SK-N-SH treated with all-trans-retinoic acid at 6 μM for 48 hours (cell line): ENCODE measurements around the gene FAM98C.

Source experiments
- ATAC-seq: fragments of 200-7000 bp; cut with Tn5 transposase; 3 replicates; pipeline ENCODE4 v1.9.1; 2020; ENCODE audit warnings: mild to moderate bottlenecking, moderate library complexity
- ARNTL ChIP-seq: fragments of 450-650 bp; formaldehyde crosslinking; IDR thresholded peaks from 2 replicates; pipeline ENCODE4 v1.5.0; 2020; ENCODE audit warnings: low read depth, mild to moderate bottlenecking, moderate library complexity, borderline replicate concordance
- BACH2 ChIP-seq: fragments of 250-450 bp; sonication (Bioruptor Pico); IDR thresholded peaks from 2 replicates; pipeline ENCODE4 v1.9.0; 2021; ENCODE audit warnings: mild to moderate bottlenecking, borderline replicate concordance
- CREB5 ChIP-seq: fragments of 250-450 bp; sonication (Bioruptor Pico); IDR thresholded peaks from 2 replicates; pipeline ENCODE4 v1.5.1; 2020; ENCODE audit warnings: low read depth, mild to moderate bottlenecking, moderate library complexity
- CSDC2 ChIP-seq: fragments of 250-450 bp; sonication (Bioruptor Pico); IDR thresholded peaks from 2 replicates; pipeline ENCODE4 v1.5.0; 2020; ENCODE audit warnings: mild to moderate bottlenecking, moderate library complexity
- CSRNP3 ChIP-seq: fragments of 250-450 bp; sonication (Bioruptor Pico); IDR thresholded peaks from 2 replicates; pipeline ENCODE4 v1.5.1; 2021; ENCODE audit warnings: mild to moderate bottlenecking, moderate library complexity
- ESRRG ChIP-seq: fragments of 250-450 bp; sonication (Bioruptor Pico); IDR thresholded peaks from 2 replicates; pipeline ENCODE4 v1.6.1; 2021; ENCODE audit warnings: mild to moderate bottlenecking
- GLIS3 ChIP-seq: fragments of 250-450 bp; sonication (Bioruptor Pico); IDR thresholded peaks from 2 replicates; pipeline ENCODE4 v1.5.0; 2020; ENCODE audit warnings: mild to moderate bottlenecking, moderate library complexity
- ISL1 ChIP-seq: fragments of 250-450 bp; sonication (Bioruptor Pico); IDR thresholded peaks from 2 replicates; pipeline ENCODE4 v2.1.2; 2022; ENCODE audit warnings: mild to moderate bottlenecking, moderate library complexity
- OSR1 ChIP-seq: fragments of 250-450 bp; sonication (Bioruptor Pico); IDR thresholded peaks from 2 replicates; pipeline ENCODE4 v1.8.0; 2022; ENCODE audit warnings: moderate library complexity, mild to moderate bottlenecking, inconsistent platforms
- PATZ1 ChIP-seq: fragments of 250-450 bp; sonication (Bioruptor Pico); IDR thresholded peaks from 2 replicates; pipeline ENCODE4 v1.8.0; 2020; ENCODE audit warnings: mild to moderate bottlenecking, moderate library complexity, borderline replicate concordance
- POU6F1 ChIP-seq: fragments of 250-450 bp; sonication (Bioruptor Pico); IDR thresholded peaks from 2 replicates; pipeline ENCODE4 v1.8.0; 2021; ENCODE audit warnings: low read depth, mild to moderate bottlenecking, moderate library complexity, borderline replicate concordance
- PPARA ChIP-seq: fragments of 250-450 bp; sonication (Bioruptor Pico); IDR thresholded peaks from 2 replicates; pipeline ENCODE4 v1.5.0; 2020; ENCODE audit warnings: mild to moderate bottlenecking, borderline replicate concordance
- RARB ChIP-seq: fragments of 250-450 bp; sonication (Bioruptor Pico); IDR thresholded peaks from 2 replicates; pipeline ENCODE4 v1.8.0; 2021; ENCODE audit warnings: mild to moderate bottlenecking, moderate library complexity
- SNAI2 ChIP-seq: fragments of 250-450 bp; sonication (Bioruptor Pico); IDR thresholded peaks from 2 replicates; pipeline ENCODE4 v1.5.0; 2020; ENCODE audit warnings: mild to moderate bottlenecking, moderate library complexity
- TCF4 ChIP-seq: fragments of 250-450 bp; sonication (Bioruptor Pico); IDR thresholded peaks from 2 replicates; pipeline ENCODE4 v1.8.0; 2021; ENCODE audit warnings: mild to moderate bottlenecking, moderate library complexity, borderline replicate concordance
- TOX ChIP-seq: fragments of 250-450 bp; sonication (Bioruptor Pico); IDR thresholded peaks from 2 replicates; pipeline ENCODE4 v1.8.0; 2021; ENCODE audit warnings: mild to moderate bottlenecking, moderate library complexity, borderline replicate concordance
- TSHZ2 ChIP-seq: fragments of 250-450 bp; sonication (Bioruptor Pico); IDR thresholded peaks from 2 replicates; pipeline ENCODE4 v1.5.0; 2020; ENCODE audit warnings: mild to moderate bottlenecking, moderate library complexity
- ZC3H10 ChIP-seq: fragments of 250-450 bp; sonication (Bioruptor Pico); IDR thresholded peaks from 2 replicates; pipeline ENCODE4 v1.5.1; 2021; ENCODE audit warnings: mild to moderate bottlenecking, moderate library complexity
- ZFP3 ChIP-seq: fragments of 250-450 bp; sonication (Bioruptor Pico); IDR thresholded peaks from 2 replicates; pipeline ENCODE4 v1.5.0; 2020; ENCODE audit warnings: mild to moderate bottlenecking, moderate library complexity
- ZFP30 ChIP-seq: fragments of 450-650 bp; formaldehyde crosslinking; IDR thresholded peaks from 2 replicates; pipeline ENCODE4 v1.5.0; 2022; ENCODE audit warnings: mild to moderate bottlenecking, moderate library complexity
- ZNF565 ChIP-seq: fragments of 450-650 bp; formaldehyde crosslinking; conservative IDR thresholded peaks from 2 replicates; pipeline ENCODE4 v1.5.0; 2020; ENCODE audit warnings: low read depth, mild to moderate bottlenecking, moderate library complexity
- ZNF70 ChIP-seq: fragments of 450-650 bp; formaldehyde crosslinking; IDR thresholded peaks from 2 replicates; pipeline ENCODE4 v1.5.0; 2020; ENCODE audit warnings: mild to moderate bottlenecking, moderate library complexity
- ZNF8 ChIP-seq: fragments of 450-650 bp; formaldehyde crosslinking; IDR thresholded peaks from 2 replicates; pipeline ENCODE4 v1.5.0; 2020; ENCODE audit warnings: mild to moderate bottlenecking, moderate library complexity

The FAM98C gene

GRCh38 chr19:38455031-38455430 lies 52.1 kb downstream of the FAM98C start:
- TF ChIP-seq ARNTL (no peak), ISL1 (CRISPR knock-in tag) (no peak), SNAI2 (CRISPR knock-in tag) (no peak), PATZ1 (no peak), ZFP3 (CRISPR knock-in tag) (no peak), ZFP30 (CRISPR knock-in tag) (no peak), GLIS3 (CRISPR knock-in tag) (no peak), CREB5 (no peak), CSRNP3 (CRISPR knock-in tag) (no peak), BACH2 (no peak), OSR1 (CRISPR knock-in tag) (no peak), TCF4 (CRISPR knock-in tag) (no peak), TSHZ2 (CRISPR knock-in tag) (no peak), ZNF70 (CRISPR knock-in tag) (no peak), ZNF8 (CRISPR knock-in tag) (no peak)
- no peak for ATAC-seq

- no peak for ATAC-seq
- TF ChIP-seq RARB (CRISPR knock-in tag) (no peak), POU6F1 (CRISPR knock-in tag) (no peak), CSDC2 (CRISPR knock-in tag) (no peak), ZFP3 (CRISPR knock-in tag) (no peak), ZC3H10 (CRISPR knock-in tag) (no peak), PATZ1 (no peak), TSHZ2 (CRISPR knock-in tag) (no peak), PPARA (CRISPR knock-in tag) (no peak), ZNF565 (CRISPR knock-in tag) (no peak), ZNF8 (CRISPR knock-in tag) (no peak), ISL1 (CRISPR knock-in tag) (no peak), CREB5 (no peak), ZNF70 (CRISPR knock-in tag) (no peak), ARNTL (no peak), OSR1 (CRISPR knock-in tag) (no peak), ESRRG (CRISPR knock-in tag) (no peak), TCF4 (CRISPR knock-in tag) (no peak), GLIS3 (CRISPR knock-in tag) (no peak), SNAI2 (CRISPR knock-in tag) (no peak), TOX (CRISPR knock-in tag) (no peak)
These were observed 54.3 kb downstream of the FAM98C start for GRCh38 chr19:38457202-38457601.
